Loucy (cell line): ENCODE data around the gene ERBB3.
A peak's percentile ranks its signal among the peaks of the same experiment; 100 is the strongest.

Source experiments
- H2AFZ ChIP-seq: fragments of 200-600 bp; sonication (generic); 2 replicates; pipeline ENCODE4 v1.6.0; 2016; ENCODE audit warnings: antibody characterized with exemption, mild to moderate bottlenecking, low read length, moderate library complexity
- H3F3A ChIP-seq: fragments of 200-600 bp; 2 replicates; pipeline ENCODE4 v1.6.0; 2016; ENCODE audit warnings: antibody characterized with exemption, low read depth, mild to moderate bottlenecking
- H3K27me3 ChIP-seq: fragments of 200-600 bp; sonication (generic); 2 replicates; pipeline ENCODE4 v1.6.1; 2014; ENCODE audit warnings: low read length, mild to moderate bottlenecking; ENCODE audit not compliant: insufficient read depth, poor library complexity, severe bottlenecking
- H3K36me3 ChIP-seq: fragments of 200-600 bp; sonication (generic); 2 replicates; pipeline ENCODE4 v1.6.1; 2016; ENCODE audit warnings: low read length; ENCODE audit not compliant: insufficient read depth
- H3K4me1 ChIP-seq: fragments of 200-600 bp; sonication (generic); 2 replicates; pipeline ENCODE4 v1.5.1; 2014; ENCODE audit warnings: low read length, mild to moderate bottlenecking; ENCODE audit not compliant: insufficient read depth, poor library complexity, severe bottlenecking
- H3K4me2 ChIP-seq: fragments of 200-600 bp; sonication (generic); 2 replicates; pipeline ENCODE4 v1.6.0; 2014; ENCODE audit warnings: antibody characterized with exemption, low read length, low read depth, mild to moderate bottlenecking; ENCODE audit not compliant: poor library complexity, severe bottlenecking
- H3K4me3 ChIP-seq: fragments of 200-600 bp; sonication (generic); 2 replicates; pipeline ENCODE4 v1.5.1; 2014; ENCODE audit warnings: low read length, mild to moderate bottlenecking, mixed read lengths; ENCODE audit not compliant: poor library complexity, severe bottlenecking
- H3K79me2 ChIP-seq: fragments of 200-600 bp; sonication (generic); 2 replicates; pipeline ENCODE4 v1.6.1; 2014; ENCODE audit warnings: low read length; ENCODE audit not compliant: insufficient read depth
- H3K9ac ChIP-seq: fragments of 200-600 bp; sonication (generic); 2 replicates; pipeline ENCODE4 v1.6.0; 2014; ENCODE audit warnings: mild to moderate bottlenecking, low read depth, low read length, moderate library complexity; ENCODE audit not compliant: poor library complexity, severe bottlenecking
- H3K9me2 ChIP-seq: fragments of 200-600 bp; sonication (generic); replicated peaks from 2 replicates; pipeline ENCODE4 v1.6.1; 2016; ENCODE audit warnings: low read depth, low read length, mixed read lengths
- H3K9me3 ChIP-seq: fragments of 200-600 bp; sonication (generic); 2 replicates; pipeline ENCODE4 v1.6.1; 2014; ENCODE audit warnings: mild to moderate bottlenecking, antibody characterized with exemption, low read length, low read depth; ENCODE audit not compliant: insufficient read depth
- H4K20me1 ChIP-seq: fragments of 200-600 bp; sonication (generic); 2 replicates; pipeline ENCODE4 v1.6.0; 2014; ENCODE audit warnings: antibody characterized with exemption, low read length, mild to moderate bottlenecking; ENCODE audit not compliant: insufficient read depth, poor library complexity, severe bottlenecking
- CTCF ChIP-seq: fragments of 200-600 bp; sonication (generic); conservative IDR thresholded peaks from 2 replicates; pipeline ENCODE4 v1.5.1; 2014; ENCODE audit warnings: mild to moderate bottlenecking, antibody characterized with exemption, low read length
- EZH2phosphoT487 ChIP-seq: fragments of 200-600 bp; IDR thresholded peaks from 2 replicates; pipeline ENCODE4 v1.6.1; 2018; ENCODE audit warnings: antibody characterized with exemption, mild to moderate bottlenecking, moderate library complexity, borderline replicate concordance

The ERBB3 gene

GRCh38 chr12:56151672-56152131 is 71.7 kb downstream of the ERBB3 start:
- H3K4me2 ChIP-seq = peak overlapping the region; percentile 84
- H3K36me3 ChIP-seq = no peaks in the 10 kb centered on the region
- peaks cover 26% of the 10 kb centered on the region for H3K79me2 ChIP-seq
- TF ChIP-seq CTCF = peak; percentile 62
- TF ChIP-seq EZH2phosphoT487 = no peak
- H2AFZ ChIP-seq = peak overlapping the region; percentile 78
- H3K9ac ChIP-seq = peak overlapping the region; percentile 92
- H4K20me1 ChIP-seq = no peaks in the 10 kb centered on the region
- H3K27me3 ChIP-seq = no peaks in the 10 kb centered on the region
- H3K4me3 ChIP-seq = peak overlapping the region; percentile 88
- H3K9me3 ChIP-seq = no peaks in the 10 kb centered on the region
- no peaks in the 10 kb centered on the region for H3F3A ChIP-seq
- H3K9me2 ChIP-seq = no peaks in the 10 kb centered on the region
- peaks cover 21% of the 10 kb centered on the region for H3K4me1 ChIP-seq

GRCh38 chr12:56152132-56152755 is 72.3 kb downstream of the ERBB3 start, which contains the start of gene MYL6B:
Gene MYL6B, plus strand, starts transcription at chr12:56152587. Its CDS starts 1,332 bp downstream, at chr12:56153919.
- Histone ChIP-seq H3K36me3 (no peaks in the 10 kb centered on the region), H3F3A (no peaks in the 10 kb centered on the region), H3K9me3 (no peaks in the 10 kb centered on the region), H3K4me1 (peaks cover 21% of the 10 kb centered on the region), H3K79me2 (peaks cover 32% of the 10 kb centered on the region), H4K20me1 (no peaks in the 10 kb centered on the region), H3K4me2 (peak within 1 kb of the TSS; percentile 84), H3K9me2 (no peaks in the 10 kb centered on the region), H3K27me3 (no peaks in the 10 kb centered on the region), H3K4me3 (peak within 1 kb of the TSS; percentile 88), H3K9ac (peak within 1 kb of the TSS; percentile 92), H2AFZ (peak within 1 kb of the TSS; percentile 78)
- TF ChIP-seq CTCF = no peak
- TF ChIP-seq EZH2phosphoT487 = no peak
